ENCODE data around the gene FLNC. TPM values are rescaled to one million over a fixed set of nuclear protein-coding genes. Genes with fewer than 3 reads are reported as not detected.

FLNC gene
- total and polyA plus RNA-seq, 3 donors from 2014 or later: 8.8 to 21.4 (median 14.4) TPM

DNA sequence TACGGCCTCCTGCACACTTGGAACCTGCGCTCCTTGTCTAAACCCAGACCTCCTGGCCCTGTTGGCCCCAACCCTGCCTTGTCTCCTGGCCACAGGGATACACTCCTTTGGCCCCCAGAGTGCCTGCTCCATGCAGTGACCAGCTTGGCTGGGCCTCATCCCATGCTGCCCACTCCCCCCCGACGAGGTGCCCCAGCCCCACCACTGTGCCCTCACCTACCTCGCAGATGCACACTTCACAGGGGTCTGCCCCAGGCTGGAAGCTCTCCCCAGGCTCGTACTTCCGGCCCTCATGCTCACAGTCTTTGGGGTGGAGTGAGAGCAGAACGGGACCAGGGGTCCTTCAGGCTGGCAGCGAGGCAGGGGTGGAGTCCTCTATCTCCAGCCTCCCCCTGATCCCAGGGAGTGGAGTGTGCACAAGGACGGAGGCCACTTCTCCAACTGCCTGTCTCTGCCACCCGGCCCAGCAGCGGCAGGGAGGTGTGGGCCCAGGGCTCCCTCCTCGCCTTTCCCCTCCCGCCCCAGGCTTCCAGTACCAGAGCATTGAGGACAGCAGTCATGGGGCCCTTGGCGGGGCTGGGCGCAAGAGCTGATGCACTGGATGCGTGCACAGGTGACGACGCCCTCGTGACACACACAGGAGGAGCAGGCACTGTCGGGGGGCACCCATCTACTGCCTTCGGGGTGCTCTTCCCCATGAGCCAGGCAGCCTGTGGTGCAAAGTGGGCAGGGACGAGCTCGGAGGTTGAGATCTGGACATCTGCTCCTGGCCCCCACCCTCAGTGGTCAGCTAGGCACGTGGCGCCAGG lies 54.6 kb downstream of the FLNC start:
- intact Hi-C loops (cut with DNase I; ENCODE audit: low total_unique reads): loop anchor here (10.0 kb wide), 1 partner anchor 270 kb away; no protein-coding TSS in a partner anchor
- Histone ChIP-seq H3K4me1 (no peaks in the 10 kb centered on the region), H3K9me3 (no peaks in the 10 kb centered on the region), H3K36me3 (ENCODE audit: low read depth, missing control alignments) (no peaks in the 10 kb centered on the region), H3K4me3 (no peak overlapping the region), H3K27me3 (no peaks in the 10 kb centered on the region), H3K27ac (no peak overlapping the region)
- DNase-seq: no peak
- TF ChIP-seq, protein P1, sequence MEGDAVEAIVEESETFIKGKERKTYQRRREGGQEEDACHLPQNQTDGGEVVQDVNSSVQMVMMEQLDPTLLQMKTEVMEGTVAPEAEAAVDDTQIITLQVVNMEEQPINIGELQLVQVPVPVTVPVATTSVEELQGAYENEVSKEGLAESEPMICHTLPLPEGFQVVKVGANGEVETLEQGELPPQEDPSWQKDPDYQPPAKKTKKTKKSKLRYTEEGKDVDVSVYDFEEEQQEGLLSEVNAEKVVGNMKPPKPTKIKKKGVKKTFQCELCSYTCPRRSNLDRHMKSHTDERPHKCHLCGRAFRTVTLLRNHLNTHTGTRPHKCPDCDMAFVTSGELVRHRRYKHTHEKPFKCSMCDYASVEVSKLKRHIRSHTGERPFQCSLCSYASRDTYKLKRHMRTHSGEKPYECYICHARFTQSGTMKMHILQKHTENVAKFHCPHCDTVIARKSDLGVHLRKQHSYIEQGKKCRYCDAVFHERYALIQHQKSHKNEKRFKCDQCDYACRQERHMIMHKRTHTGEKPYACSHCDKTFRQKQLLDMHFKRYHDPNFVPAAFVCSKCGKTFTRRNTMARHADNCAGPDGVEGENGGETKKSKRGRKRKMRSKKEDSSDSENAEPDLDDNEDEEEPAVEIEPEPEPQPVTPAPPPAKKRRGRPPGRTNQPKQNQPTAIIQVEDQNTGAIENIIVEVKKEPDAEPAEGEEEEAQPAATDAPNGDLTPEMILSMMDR (IDR thresholded peaks at IDR 0.05): no peak
- no peak for TF ChIP-seq POLR2A (IDR thresholded peaks at IDR 0.05)
- 86 to 88% methylated on average over 9 to 26 of the region's 26 CpGs for WGBS, 2 donors

DNA sequence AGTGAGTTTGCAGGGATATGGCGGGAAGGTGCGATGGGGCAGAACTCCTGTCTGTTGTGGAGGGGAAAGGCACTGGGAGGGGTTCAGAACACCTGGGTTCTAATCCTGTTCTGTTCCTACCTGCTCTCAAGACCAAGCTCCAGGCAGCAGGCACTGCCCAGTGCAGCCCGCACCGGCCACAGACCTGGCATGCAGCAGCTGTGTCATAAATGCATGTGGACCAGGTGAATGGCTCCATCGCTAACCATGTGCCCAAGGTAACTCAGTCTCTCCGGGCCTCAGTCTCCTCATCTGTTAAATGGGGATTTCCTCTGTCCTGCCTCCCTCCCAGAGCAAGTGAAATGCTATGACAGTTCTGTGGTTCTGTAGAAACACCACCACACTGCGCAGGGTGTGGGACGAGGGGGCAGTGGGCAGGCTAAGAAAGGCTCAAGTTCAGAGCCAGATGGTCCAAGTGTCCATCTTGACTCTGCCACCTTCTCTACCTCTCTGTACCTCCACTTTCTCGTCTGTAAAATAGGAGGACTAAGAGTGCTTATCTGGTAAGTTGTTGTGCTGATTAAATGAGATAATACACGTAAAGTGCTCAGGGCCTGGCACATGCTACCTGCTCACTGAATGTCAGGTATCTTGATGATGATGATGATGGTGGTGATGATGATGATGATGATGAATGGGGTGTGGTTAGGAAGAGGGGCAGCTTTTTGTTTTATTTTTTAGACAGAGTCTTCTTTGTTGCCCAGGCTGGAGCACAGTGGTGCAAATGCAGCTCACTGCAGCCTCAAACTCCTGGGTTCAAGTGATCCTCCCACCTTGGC lies 55.4 kb downstream of the FLNC start:
- Histone ChIP-seq H3K4me1 (no peaks in the 10 kb centered on the region), H3K4me3 (no peak overlapping the region), H3K9me3 (no peaks in the 10 kb centered on the region), H3K27ac (no peak overlapping the region), H3K36me3 (ENCODE audit: low read depth, missing control alignments) (no peaks in the 10 kb centered on the region), H3K27me3 (no peaks in the 10 kb centered on the region)
- TF ChIP-seq, protein P1 (IDR thresholded peaks at IDR 0.05): no peak
- no peak for TF ChIP-seq POLR2A (IDR thresholded peaks at IDR 0.05)
- DNase-seq: no peak
- intact Hi-C loops (cut with DNase I; ENCODE audit: low total_unique reads): loop anchor here (10.0 kb wide), 1 partner anchor 271 kb away; no protein-coding TSS in a partner anchor
- 90 to 92% methylated on average over 5 to 10 of the region's 10 CpGs for WGBS, 2 donors

DNA sequence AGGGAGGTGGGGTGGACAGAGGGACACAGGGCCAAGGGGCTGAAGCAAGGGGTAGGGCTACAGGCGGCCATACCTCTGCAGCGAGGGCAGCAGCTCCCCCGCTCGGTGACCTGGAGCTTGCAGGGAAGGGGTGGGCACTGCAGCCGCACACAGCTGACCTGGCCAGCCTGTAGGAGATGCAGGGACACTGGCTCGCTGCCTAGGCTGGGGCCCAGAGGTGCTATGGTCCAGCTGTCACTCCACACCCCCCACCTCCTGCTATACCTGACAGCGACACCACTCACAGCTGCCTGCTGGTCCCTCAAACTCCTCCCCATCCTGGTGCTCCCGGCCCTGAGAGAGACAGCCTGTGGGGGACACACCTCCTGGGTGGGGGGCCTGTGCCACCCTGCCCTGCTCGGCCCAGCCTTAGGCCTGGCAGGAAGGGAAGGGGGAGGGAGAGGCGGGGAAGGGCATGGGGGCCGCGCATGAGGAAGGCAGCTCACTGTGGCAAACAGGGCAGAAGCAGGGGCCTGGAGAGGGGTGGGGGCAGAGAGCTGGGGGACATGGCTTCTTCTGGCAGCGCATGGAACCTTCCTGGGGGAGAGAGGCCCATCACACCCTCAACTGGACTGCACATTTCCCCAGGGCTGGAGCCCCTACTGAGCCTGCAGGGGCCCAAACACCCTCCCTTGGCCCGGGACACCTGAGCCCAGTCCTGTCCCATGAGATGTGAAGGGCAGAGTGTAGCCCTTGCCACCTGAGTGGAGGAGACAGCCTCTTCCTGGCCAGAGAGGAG lies 56.4 kb downstream of the FLNC start:
- no peaks in the 10 kb centered on the region for H3K4me1 ChIP-seq
- WGBS, 2 donors: 69 to 74% methylated on average over 7 to 12 of the region's 14 CpGs
- H3K4me3 ChIP-seq: no peak overlapping the region
- H3K27ac ChIP-seq: no peak overlapping the region
- DNase-seq: no peak
- no peaks in the 10 kb centered on the region for H3K27me3 ChIP-seq
- no peaks in the 10 kb centered on the region for H3K36me3 ChIP-seq (ENCODE audit: low read depth, missing control alignments)
- TF ChIP-seq POLR2A (IDR thresholded peaks at IDR 0.05): no peak
- TF ChIP-seq, protein P1 (IDR thresholded peaks at IDR 0.05): no peak
- no peaks in the 10 kb centered on the region for H3K9me3 ChIP-seq
- intact Hi-C loops (cut with DNase I; ENCODE audit: low total_unique reads): loop anchor here (10.0 kb wide), 1 partner anchor 272 kb away; no protein-coding TSS in a partner anchor

DNA sequence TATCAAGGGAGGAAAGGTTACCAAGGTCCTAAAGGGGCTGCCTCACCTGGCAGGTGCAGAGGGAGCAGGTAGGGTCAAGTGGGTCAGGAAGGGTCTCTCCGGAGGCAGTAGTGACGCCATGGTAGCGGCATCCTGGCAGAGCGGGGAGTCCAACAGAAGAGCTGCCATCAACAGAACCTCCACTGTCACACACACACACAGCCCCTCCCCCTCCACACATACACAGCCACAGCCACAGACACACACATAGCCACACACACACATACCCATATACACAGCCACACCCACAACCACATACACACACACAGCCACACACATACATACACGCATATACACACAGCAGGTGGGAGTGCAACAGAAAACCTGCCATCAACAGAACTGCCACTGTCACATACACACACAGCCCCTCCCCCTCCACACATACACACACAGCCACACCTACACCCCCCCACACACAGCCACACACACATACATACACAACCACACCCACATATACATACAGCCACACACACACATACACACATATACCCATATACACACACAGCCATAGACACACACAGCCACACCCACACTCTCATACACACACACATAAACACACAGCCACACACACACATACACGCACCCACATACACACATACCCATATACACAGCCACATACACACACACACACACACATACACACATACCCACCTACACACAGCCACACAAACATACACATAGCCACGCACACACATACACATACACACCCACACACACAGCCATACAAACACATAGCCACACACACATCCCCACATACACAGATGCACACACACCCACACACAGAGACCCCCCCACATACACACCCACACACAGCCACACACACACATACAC lies 57.2 kb downstream of the FLNC start:
- Histone ChIP-seq H3K4me1 (no peaks in the 10 kb centered on the region), H3K27ac (no peak overlapping the region), H3K9me3 (no peaks in the 10 kb centered on the region), H3K36me3 (ENCODE audit: low read depth, missing control alignments) (no peaks in the 10 kb centered on the region), H3K4me3 (no peak overlapping the region), H3K27me3 (no peaks in the 10 kb centered on the region)
- 86 to 91% methylated on average over 6 to 7 of the region's 7 CpGs for WGBS, 2 donors
- TF ChIP-seq, protein P1 (IDR thresholded peaks at IDR 0.05): no peak
- no peak for TF ChIP-seq POLR2A (IDR thresholded peaks at IDR 0.05)
- no peak for DNase-seq
- intact Hi-C loops (cut with DNase I; ENCODE audit: low total_unique reads): loop anchor here (10.0 kb wide), 1 partner anchor 273 kb away; no protein-coding TSS in a partner anchor

Measured in testis (tissue), 3 donors.